GM21381 (cell line): ENCODE results near the gene COL9A3.

Experiments
- ATAC-seq: cut with Tn5 transposase; IDR thresholded peaks from one replicate; pipeline ENCODE4 v1.9.1; 2021; ENCODE audit warnings: mild to moderate bottlenecking, moderate library complexity; ENCODE audit not compliant: unreplicated experiment

COL9A3 gene

GRCh38 chr20:62822239-62822787 is 5.5 kb downstream of the COL9A3 start:
- no peak for ATAC-seq

DNA sequence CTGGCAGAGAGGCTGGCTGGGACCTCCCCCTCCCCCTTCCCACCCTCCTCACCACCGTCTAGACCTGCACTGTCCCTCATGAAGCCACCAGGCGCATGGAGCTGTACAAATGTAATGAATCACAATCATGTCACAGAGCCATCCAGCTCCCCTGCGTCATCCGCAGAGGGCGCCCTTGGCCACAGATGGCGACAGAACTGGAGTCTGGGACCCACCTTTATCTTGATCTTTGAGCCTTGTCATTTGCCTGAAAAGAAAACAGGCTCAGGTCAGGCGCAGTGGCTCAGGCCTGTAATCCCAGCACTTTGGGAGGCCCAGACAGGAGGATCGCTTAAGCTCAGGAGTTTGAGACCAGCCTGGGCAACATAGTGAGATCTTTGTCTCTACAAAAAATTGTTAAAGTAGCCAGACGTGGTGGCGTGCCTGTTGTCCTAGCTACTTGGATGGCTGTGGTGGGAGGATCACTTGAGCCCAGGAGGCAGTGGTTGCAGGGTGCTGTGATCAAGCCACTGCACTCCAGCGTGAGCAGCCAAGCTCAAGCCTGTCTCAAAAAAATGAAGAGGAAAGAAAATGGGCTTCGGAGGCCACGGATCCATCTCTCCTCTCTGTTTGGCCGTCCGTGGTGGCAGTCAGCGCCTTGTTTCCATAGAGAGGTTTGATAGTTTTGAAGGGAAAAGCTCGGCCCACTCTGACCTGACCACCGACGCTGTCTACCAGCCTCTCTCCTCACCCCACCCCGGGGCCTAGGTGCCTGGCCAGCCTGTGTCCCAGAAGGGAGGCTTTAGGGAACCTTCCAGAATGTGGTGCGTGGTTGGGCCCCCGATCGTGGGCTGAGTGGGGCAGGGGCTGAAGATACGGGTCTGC is 6.2 kb downstream of the COL9A3 start:
- no peak for ATAC-seq

DNA sequence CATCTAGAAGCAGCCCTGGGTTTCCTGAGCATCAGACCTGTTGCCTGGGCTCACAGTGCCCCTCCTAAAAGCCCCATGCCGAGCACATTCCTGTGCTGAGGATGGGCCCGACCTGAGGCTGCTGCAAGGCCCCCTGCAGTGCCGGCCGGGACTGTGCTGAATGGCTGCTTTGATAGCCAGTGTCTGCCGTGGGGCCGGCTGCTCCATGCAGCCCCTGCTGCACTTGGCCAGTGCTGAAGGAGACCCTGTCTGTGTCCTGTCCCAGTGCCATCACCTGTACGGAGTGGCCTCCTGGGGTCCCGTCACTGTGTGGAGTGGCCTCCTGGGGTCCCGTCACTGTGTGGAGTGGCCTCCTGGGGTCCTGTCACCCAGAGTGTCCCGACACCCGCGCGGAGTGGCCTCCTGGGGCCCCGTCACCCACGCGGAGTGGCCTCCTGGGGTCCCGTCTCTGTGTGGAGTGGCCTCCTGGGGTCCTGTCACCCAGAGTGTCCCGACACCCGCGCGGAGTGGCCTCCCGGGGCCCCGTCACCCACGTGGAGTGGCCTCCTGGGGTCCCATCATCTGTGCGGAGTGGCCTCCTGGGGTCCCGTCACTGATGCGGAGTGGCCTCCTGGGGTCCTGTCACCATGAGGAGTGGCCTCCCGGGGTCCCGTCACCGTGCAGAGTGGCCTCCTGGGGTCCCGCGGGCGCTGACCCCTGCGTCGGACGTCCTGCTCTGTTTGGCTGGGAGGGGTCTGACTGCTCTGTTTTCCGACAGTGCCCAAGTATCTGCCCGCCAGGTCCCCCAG is 7.0 kb downstream of the COL9A3 start:
- ATAC-seq: no peak

GRCh38 chr20:62824476-62825332 is 7.9 kb downstream of the COL9A3 start:
- no peak for ATAC-seq

DNA sequence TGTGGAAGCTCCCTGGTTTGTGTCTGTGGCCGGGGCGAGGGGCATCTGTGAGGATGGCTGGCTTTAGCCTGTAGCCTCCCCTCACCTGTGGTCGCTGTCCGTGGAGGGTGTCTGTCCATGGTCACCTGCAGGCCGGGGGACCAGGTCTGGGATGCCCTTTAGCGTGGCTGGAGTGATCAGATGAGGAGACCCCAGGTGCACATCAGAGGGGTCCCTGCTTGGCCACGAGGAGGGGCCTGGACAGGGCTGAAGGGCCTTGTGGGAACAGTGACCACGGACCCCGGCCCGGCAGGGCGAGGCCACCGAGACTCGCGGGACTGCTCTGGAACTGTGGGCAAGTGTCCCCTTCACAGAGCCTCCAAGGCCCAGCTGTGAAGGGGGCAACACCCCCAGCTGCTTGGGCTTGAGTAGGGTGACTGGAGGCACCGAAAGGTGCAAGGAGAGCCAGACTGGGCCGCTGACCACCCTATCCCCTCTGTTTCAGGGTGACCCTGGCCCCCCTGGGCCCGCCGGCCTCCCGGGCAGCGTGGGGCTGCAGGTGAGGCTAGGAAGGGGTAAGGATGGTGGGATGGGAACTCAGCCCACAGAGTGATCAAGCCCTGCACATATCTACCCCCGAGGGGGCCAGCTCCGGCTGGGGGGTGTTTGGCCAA is 8.6 kb downstream of the COL9A3 start:
- ATAC-seq: no peak

GRCh38 chr20:62825986-62826645 is 9.3 kb downstream of the COL9A3 start:
- ATAC-seq: no peak

DNA sequence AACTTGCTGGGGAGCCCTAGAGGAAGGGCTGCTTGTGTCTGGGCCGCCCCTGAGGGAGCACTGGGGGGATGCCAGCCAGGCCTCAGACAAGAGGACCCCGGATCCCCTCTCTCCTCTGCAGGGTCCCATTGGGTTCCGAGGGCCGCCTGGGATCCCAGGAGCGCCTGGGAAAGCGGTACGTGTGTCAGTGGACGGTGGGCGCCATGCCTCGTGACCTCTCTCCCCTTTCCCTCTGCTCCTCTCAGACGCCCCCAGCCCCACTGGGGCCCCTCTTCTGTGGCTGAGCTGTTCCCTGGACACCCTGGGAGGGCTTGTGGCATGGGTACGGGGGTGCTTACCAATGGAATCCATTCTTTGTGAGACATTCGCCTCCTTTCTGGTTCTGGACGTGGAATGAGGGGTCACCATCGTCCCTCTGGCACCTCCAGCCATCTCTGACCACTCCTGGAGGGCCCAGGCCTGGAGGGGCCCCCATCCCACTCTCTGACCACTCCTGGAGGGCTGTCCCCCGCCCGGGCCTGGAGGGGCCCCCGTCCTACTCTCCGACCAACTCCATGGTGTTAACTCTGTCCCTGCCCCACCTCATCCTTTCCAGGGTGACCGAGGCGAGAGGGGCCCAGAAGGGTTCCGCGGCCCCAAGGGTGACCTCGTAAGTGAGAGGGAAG is 9.9 kb downstream of the COL9A3 start:
- ATAC-seq: no peak

- no peak for ATAC-seq
Observed at GRCh38 chr20:62827311-62828038, 10.6 kb downstream of the COL9A3 start.

- ATAC-seq: no peak
Observed at GRCh38 chr20:62828051-62828450, 11.2 kb downstream of the COL9A3 start.

GRCh38 chr20:62828511-62829230 is 11.8 kb downstream of the COL9A3 start:
- ATAC-seq: no peak

- ATAC-seq: no peak
Observed at GRCh38 chr20:62829231-62830230, 12.7 kb downstream of the COL9A3 start.

DNA sequence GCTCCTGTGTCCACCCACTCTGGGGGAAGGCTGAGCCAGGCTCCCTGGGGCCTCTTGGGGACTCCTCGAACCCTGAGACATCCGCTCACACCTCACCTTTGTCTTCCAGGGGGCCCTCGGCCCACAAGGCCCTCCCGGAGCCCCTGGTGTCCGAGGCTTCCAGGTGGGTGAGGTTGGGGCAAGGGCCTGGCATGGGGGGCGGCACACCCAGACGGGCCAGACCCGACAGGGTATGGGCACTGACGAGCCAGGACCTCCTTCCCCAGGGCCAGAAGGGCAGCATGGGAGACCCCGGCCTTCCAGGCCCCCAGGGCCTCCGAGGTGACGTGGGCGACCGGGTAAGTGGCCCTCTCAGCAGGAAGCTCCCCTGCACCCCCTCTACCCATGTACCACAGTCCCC is 13.4 kb downstream of the COL9A3 start:
- no peak for ATAC-seq

DNA sequence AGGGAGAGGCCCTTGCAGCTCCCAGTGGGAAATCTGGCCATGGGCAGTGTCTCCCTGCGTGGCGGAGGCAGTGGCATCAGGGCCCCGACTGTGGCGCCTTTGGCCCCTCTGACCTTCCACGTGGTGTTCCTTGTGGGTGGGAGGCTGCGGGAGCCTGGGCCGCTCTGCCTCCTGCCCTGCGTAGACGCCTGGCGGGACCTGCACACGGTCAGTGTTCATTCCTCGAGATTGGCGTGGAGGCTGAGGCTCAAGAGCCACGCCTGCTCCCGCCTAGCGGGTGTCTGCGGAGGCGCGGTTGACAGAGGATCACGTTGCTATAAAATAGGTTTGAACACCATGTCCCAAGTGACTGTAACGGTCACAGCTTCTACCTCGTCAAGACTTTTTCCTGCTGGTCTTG is 14.0 kb downstream of the COL9A3 start:
- ATAC-seq: no peak

GRCh38 chr20:62831361-62831788 is 14.5 kb downstream of the COL9A3 start:
- ATAC-seq: no peak

- no peak for ATAC-seq
Observed at GRCh38 chr20:62831854-62832211, 15.0 kb downstream of the COL9A3 start.

GRCh38 chr20:62832212-62832922 is 15.5 kb downstream of the COL9A3 start:
- no peak for ATAC-seq
